ENCODE measurements around the gene AKNA.
"Not testable (repeated sequence)": the region's sequence is repeated elsewhere in the genome, so short reads cannot be mapped to it uniquely, and the experiment has no call there.

AKNA gene

GRCh38 chr9:114339130-114339908 is 48.5 kb downstream of the AKNA start:
- H3K27ac ChIP-seq (ENCODE audit: low read length), result no peak overlapping the region
- peaks cover 20% of the 10 kb centered on the region for H3K36me3 ChIP-seq (ENCODE audit: control insufficient read depth, insufficient read depth, low read length)
- H3K4me1 ChIP-seq (ENCODE audit: control insufficient read depth, insufficient read depth, low read length), result no peaks in the 10 kb centered on the region
- no peaks in the 10 kb centered on the region for H3K27me3 ChIP-seq (ENCODE audit: control insufficient read depth, insufficient read depth, low read length)
- DNase-seq (ENCODE audit: low read depth, low spot score), result no peak
- no peaks in the 10 kb centered on the region for H3K9me3 ChIP-seq (ENCODE audit: control insufficient read depth, insufficient read depth, low read length)
- H3K4me3 ChIP-seq (ENCODE audit: low read length), result no peak overlapping the region
- no CpG with 5 or more reads among the region's 16 CpGs for whole genome bisulfite sequencing (ENCODE audit: insufficient coverage, insufficient read length)

- Histone ChIP-seq H3K27ac (ENCODE audit: low read length) (no peak overlapping the region), H3K27me3 (ENCODE audit: control insufficient read depth, insufficient read depth, low read length) (no peaks in the 10 kb centered on the region), H3K9me3 (ENCODE audit: control insufficient read depth, insufficient read depth, low read length) (no peaks in the 10 kb centered on the region), H3K36me3 (ENCODE audit: control insufficient read depth, insufficient read depth, low read length) (peaks cover 15% of the 10 kb centered on the region), H3K4me3 (ENCODE audit: low read length) (no peak overlapping the region), H3K4me1 (ENCODE audit: control insufficient read depth, insufficient read depth, low read length) (no peaks in the 10 kb centered on the region)
- DNase-seq (ENCODE audit: low read depth, low spot score), result no peak
- no CpG with 5 or more reads among the region's 2 CpGs for WGBS (ENCODE audit: insufficient coverage, insufficient read length)
Observed at GRCh38 chr9:114338187-114338586, 49.6 kb downstream of the AKNA start.

GRCh38 chr9:114336699-114337395 is 50.9 kb downstream of the AKNA start:
- no peak for DNase-seq (ENCODE audit: low read depth, low spot score)
- no peaks in the 10 kb centered on the region for H3K4me1 ChIP-seq (ENCODE audit: control insufficient read depth, insufficient read depth, low read length)
- H3K27ac ChIP-seq (ENCODE audit: low read length), result no peak overlapping the region
- no CpG with 5 or more reads among the region's 23 CpGs for WGBS (ENCODE audit: insufficient coverage, insufficient read length)
- H3K36me3 ChIP-seq (ENCODE audit: control insufficient read depth, insufficient read depth, low read length), result peaks cover 15% of the 10 kb centered on the region
- no peaks in the 10 kb centered on the region for H3K9me3 ChIP-seq (ENCODE audit: control insufficient read depth, insufficient read depth, low read length)
- H3K4me3 ChIP-seq (ENCODE audit: low read length), result no peak overlapping the region
- no peaks in the 10 kb centered on the region for H3K27me3 ChIP-seq (ENCODE audit: control insufficient read depth, insufficient read depth, low read length)

GRCh38 chr9:114336157-114336556 is 51.6 kb downstream of the AKNA start:
- no peaks in the 10 kb centered on the region for H3K4me1 ChIP-seq (ENCODE audit: control insufficient read depth, insufficient read depth, low read length)
- WGBS (ENCODE audit: insufficient coverage, insufficient read length), result no CpG with 5 or more reads among the region's 10 CpGs
- H3K27me3 ChIP-seq (ENCODE audit: control insufficient read depth, insufficient read depth, low read length), result no peaks in the 10 kb centered on the region
- no peaks in the 10 kb centered on the region for H3K9me3 ChIP-seq (ENCODE audit: control insufficient read depth, insufficient read depth, low read length)
- H3K36me3 ChIP-seq (ENCODE audit: control insufficient read depth, insufficient read depth, low read length), result peaks cover 13% of the 10 kb centered on the region
- no peak for DNase-seq (ENCODE audit: low read depth, low spot score)
- H3K27ac ChIP-seq (ENCODE audit: low read length), result no peak overlapping the region
- H3K4me3 ChIP-seq (ENCODE audit: low read length), result no peak overlapping the region

- Histone ChIP-seq H3K9me3 (ENCODE audit: control insufficient read depth, insufficient read depth, low read length) (no peaks in the 10 kb centered on the region), H3K27ac (ENCODE audit: low read length) (no peak overlapping the region), H3K4me1 (ENCODE audit: control insufficient read depth, insufficient read depth, low read length) (no peaks in the 10 kb centered on the region), H3K27me3 (ENCODE audit: control insufficient read depth, insufficient read depth, low read length) (no peaks in the 10 kb centered on the region), H3K36me3 (ENCODE audit: control insufficient read depth, insufficient read depth, low read length) (peaks cover 13% of the 10 kb centered on the region), H3K4me3 (ENCODE audit: low read length) (no peak overlapping the region)
- DNase-seq (ENCODE audit: low read depth, low spot score), result no peak
- no CpG with 5 or more reads among the region's 2 CpGs for whole genome bisulfite sequencing (ENCODE audit: insufficient coverage, insufficient read length)
Observed at GRCh38 chr9:114335745-114336144, 52.0 kb downstream of the AKNA start.

GRCh38 chr9:114334490-114334889 is 53.3 kb downstream of the AKNA start:
- H3K9me3 ChIP-seq (ENCODE audit: control insufficient read depth, insufficient read depth, low read length), result no peaks in the 10 kb centered on the region
- WGBS (ENCODE audit: insufficient coverage, insufficient read length), result no CpG with 5 or more reads among the region's 9 CpGs
- H3K4me1 ChIP-seq (ENCODE audit: control insufficient read depth, insufficient read depth, low read length), result no peaks in the 10 kb centered on the region
- no peak overlapping the region for H3K27ac ChIP-seq (ENCODE audit: low read length)
- no peak overlapping the region for H3K4me3 ChIP-seq (ENCODE audit: low read length)
- DNase-seq (ENCODE audit: low read depth, low spot score), result no peak
- H3K27me3 ChIP-seq (ENCODE audit: control insufficient read depth, insufficient read depth, low read length), result no peaks in the 10 kb centered on the region
- H3K36me3 ChIP-seq (ENCODE audit: control insufficient read depth, insufficient read depth, low read length), result peaks cover 6% of the 10 kb centered on the region

GRCh38 chr9:114333718-114334117 is 54.1 kb downstream of the AKNA start:
- H3K9me3 ChIP-seq (ENCODE audit: control insufficient read depth, insufficient read depth, low read length); H3K27me3 ChIP-seq (ENCODE audit: control insufficient read depth, insufficient read depth, low read length); H3K4me3 ChIP-seq (ENCODE audit: low read length); DNase-seq (ENCODE audit: low read depth, low spot score); H3K27ac ChIP-seq (ENCODE audit: low read length); H3K4me1 ChIP-seq (ENCODE audit: control insufficient read depth, insufficient read depth, low read length); H3K36me3 ChIP-seq (ENCODE audit: control insufficient read depth, insufficient read depth, low read length): not testable (repeated sequence)
- WGBS (ENCODE audit: insufficient coverage, insufficient read length), result no CpG with 5 or more reads among the region's 4 CpGs

GRCh38 chr9:114332474-114333040 is 55.2 kb downstream of the AKNA start:
- not testable (repeated sequence) for H3K27ac ChIP-seq (ENCODE audit: low read length); H3K9me3 ChIP-seq (ENCODE audit: control insufficient read depth, insufficient read depth, low read length); H3K36me3 ChIP-seq (ENCODE audit: control insufficient read depth, insufficient read depth, low read length); DNase-seq (ENCODE audit: low read depth, low spot score); H3K27me3 ChIP-seq (ENCODE audit: control insufficient read depth, insufficient read depth, low read length); H3K4me1 ChIP-seq (ENCODE audit: control insufficient read depth, insufficient read depth, low read length); H3K4me3 ChIP-seq (ENCODE audit: low read length)
- no CpG with 5 or more reads among the region's 4 CpGs for WGBS (ENCODE audit: insufficient coverage, insufficient read length)

- DNase-seq (ENCODE audit: low read depth, low spot score); H3K27ac ChIP-seq (ENCODE audit: low read length); H3K4me3 ChIP-seq (ENCODE audit: low read length); H3K36me3 ChIP-seq (ENCODE audit: control insufficient read depth, insufficient read depth, low read length); H3K27me3 ChIP-seq (ENCODE audit: control insufficient read depth, insufficient read depth, low read length); H3K4me1 ChIP-seq (ENCODE audit: control insufficient read depth, insufficient read depth, low read length); H3K9me3 ChIP-seq (ENCODE audit: control insufficient read depth, insufficient read depth, low read length): not testable (repeated sequence)
- no CpG with 5 or more reads among the region's 19 CpGs for WGBS (ENCODE audit: insufficient coverage, insufficient read length)
Observed at GRCh38 chr9:114331229-114332195, 56.3 kb downstream of the AKNA start.

GRCh38 chr9:114330636-114331035 is 57.1 kb downstream of the AKNA start:
- H3K4me3 ChIP-seq (ENCODE audit: low read length), result no peak overlapping the region
- WGBS (ENCODE audit: insufficient coverage, insufficient read length), result no CpG with 5 or more reads among the region's 10 CpGs

More at GRCh38 chr9:114330636-114331035, 57.1 kb downstream of the AKNA start:
- Histone ChIP-seq H3K9me3 (ENCODE audit: control insufficient read depth, insufficient read depth, low read length) (no peaks in the 10 kb centered on the region), H3K27ac (ENCODE audit: low read length) (no peak overlapping the region), H3K36me3 (ENCODE audit: control insufficient read depth, insufficient read depth, low read length) (no peaks in the 10 kb centered on the region), H3K27me3 (ENCODE audit: control insufficient read depth, insufficient read depth, low read length) (no peaks in the 10 kb centered on the region), H3K4me1 (ENCODE audit: control insufficient read depth, insufficient read depth, low read length) (no peaks in the 10 kb centered on the region)
- DNase-seq (ENCODE audit: low read depth, low spot score), result no peak

Data from iPS DF 6.9 (cell line).